GM18951 (cell line): ENCODE results near the gene IFT81.
"Not testable (repeated sequence)": the region's sequence is repeated elsewhere in the genome, so short reads cannot be mapped to it uniquely, and the experiment has no call there.

ENCODE experiments used
- POLR2A ChIP-seq: IDR thresholded peaks from 4 replicates; pipeline ENCODE4 v1.6.1; 2011; ENCODE audit warnings: mild to moderate bottlenecking; ENCODE audit not compliant: insufficient read length, insufficient read depth; ENCODE audit errors: extremely low read depth
- in situ Hi-C: fragments of 300-500 bp; cut with MboI; formaldehyde crosslinking; loops from one replicate; pipeline ENCODE4 v1.12.0; 2022; ENCODE audit warnings: low sequenced_read_pairs, mixed read lengths, inconsistent platforms; ENCODE audit not compliant: unreplicated experiment

IFT81 gene

GRCh38 chr12:110244829-110245228 lies 120.7 kb downstream of the IFT81 start:
- in situ Hi-C loops = loop anchor here (25.0 kb wide), 1 partner anchor 133 kb away; the partner anchor contains the start of gene IFT81

GRCh38 chr12:110245369-110245772 lies 121.2 kb downstream of the IFT81 start:
- no peak for TF ChIP-seq POLR2A
- in situ Hi-C loops = loop anchor here (25.0 kb wide), 1 partner anchor 133 kb away; the partner anchor contains the start of gene IFT81

More at GRCh38 chr12:110244829-110245228, 120.7 kb downstream of the IFT81 start:
- no peak for TF ChIP-seq POLR2A

DNA sequence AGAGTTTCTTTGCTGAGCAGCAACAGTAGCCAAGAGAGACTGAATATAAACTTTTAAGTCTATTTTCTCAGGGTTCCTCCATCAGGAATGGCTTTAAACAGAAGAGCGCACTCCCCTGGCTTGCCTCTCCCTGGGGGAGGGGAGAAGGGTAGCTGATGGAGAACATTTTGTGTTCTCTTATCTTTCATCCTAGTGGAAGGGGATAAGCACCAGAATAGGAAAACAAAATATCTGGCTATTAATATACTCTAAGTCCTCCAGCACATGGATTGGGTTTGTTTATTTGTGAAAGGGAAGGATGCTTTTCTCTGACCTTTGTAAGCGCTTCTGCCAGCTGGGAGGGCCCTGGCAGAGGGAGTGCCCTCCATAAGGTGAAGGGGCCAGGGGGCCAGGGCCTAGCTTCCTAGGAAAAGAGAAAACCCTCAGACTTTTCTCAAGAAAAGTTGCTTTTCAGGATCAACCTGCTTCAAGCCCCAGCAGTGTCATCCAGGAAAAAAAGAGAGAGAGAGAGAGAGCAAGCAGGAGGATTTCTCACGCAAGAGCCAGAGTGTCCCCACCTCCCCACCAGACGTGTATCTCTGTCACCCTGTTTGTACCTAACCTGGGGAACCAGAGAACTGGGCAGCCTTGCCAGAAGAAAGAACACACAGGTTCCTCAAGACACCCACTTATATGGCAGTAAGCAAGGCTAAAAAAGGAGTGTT lies 122.6 kb downstream of the IFT81 start:
- in situ Hi-C loops = loop anchor here (25.0 kb wide), 1 partner anchor 134 kb away; the partner anchor contains the start of gene IFT81
- no peak for TF ChIP-seq POLR2A

DNA sequence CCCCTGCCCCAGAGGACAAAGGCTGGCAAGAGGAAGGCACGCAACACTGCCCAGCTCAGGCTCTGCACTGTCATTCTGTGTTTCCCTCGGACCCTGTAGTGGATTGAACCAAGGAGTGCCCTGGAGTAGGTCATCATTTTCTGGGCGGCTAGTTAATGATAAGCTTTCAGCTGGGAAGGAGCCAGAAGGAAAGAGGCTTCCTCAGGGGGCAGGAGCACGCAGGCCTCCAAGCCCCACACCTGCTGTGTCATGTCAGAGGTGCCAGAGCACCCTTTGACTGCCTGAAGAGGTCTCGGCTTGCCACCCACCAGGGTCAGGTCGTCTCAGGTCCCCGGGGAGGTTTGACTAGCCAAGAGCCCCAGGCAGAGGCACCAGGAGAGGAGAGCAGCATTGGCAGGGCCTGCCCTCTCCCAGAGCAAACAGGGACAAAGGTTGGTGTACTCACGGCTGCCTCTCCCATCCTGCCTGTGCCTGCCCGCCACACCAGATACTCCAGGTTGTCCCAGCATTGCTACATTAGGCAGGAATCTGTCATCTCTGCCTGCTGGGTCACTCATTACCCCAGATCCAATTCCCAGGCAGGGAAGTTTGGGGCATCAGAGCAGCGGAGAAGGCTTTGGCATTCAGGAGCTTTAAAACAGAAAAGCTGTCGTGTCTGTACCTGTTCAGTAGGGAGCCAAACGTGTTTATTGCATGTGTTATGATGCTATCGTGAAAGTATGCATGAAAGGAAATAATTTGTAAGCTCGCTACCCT lies 123.4 kb downstream of the IFT81 start:
- in situ Hi-C loops = loop anchor here (25.0 kb wide), 1 partner anchor 135 kb away; the partner anchor contains the start of gene IFT81
- no peak for TF ChIP-seq POLR2A

GRCh38 chr12:110248096-110248447 lies 123.9 kb downstream of the IFT81 start:
- in situ Hi-C loops = loop anchor here (25.0 kb wide), 1 partner anchor 136 kb away; the partner anchor contains the start of gene IFT81
- TF ChIP-seq POLR2A = no peak

DNA sequence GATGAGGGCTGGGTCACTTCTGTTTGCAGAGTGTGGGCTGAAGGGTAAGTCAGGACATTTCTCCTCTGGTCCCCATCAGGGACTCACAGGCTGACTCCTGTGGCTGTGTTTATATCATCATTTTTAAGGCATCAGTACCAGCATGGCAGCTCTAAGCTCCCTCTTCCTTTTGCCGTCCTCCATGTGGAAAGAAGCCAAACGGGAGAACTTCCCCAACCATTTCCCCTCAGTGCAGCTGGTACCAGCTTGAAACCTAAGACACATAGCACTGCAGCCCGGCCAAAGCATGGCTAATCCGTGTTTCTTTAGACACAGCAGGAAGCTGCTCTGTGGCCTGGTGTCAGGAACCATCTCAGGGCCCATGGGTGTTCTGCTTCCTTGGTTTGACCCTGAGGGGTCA lies 124.9 kb downstream of the IFT81 start:
- no peak for TF ChIP-seq POLR2A
- in situ Hi-C loops = loop anchor here (25.0 kb wide), 1 partner anchor 137 kb away; the partner anchor contains the start of gene IFT81

GRCh38 chr12:110249716-110250225 lies 125.6 kb downstream of the IFT81 start:
- in situ Hi-C loops = loop anchor here (25.0 kb wide), 1 partner anchor 137 kb away; the partner anchor contains the start of gene IFT81
- no peak for TF ChIP-seq POLR2A

DNA sequence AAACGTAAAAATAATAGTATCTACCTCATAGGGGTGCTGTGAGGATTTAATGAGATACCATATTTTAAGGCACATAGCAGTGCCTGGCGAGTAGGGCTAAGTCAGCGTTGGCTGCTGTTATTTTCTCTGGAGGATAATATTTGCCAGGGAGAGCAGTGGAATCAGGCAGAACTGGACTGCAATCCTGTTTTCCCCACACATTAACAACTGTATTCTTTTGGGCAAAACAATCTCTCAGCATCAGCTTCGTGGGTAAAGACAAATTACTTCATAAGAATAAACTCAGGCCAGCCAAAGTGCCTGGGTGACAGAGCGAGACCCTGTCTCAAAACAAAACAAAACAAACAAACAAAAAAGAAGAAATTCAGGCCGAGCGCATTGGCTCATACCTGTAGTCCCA lies 127.2 kb downstream of the IFT81 start:
- TF ChIP-seq POLR2A = no peak
- in situ Hi-C loops = no loop called here

GRCh38 chr12:110252716-110253115 lies 128.6 kb downstream of the IFT81 start:
- no peak for TF ChIP-seq POLR2A
- in situ Hi-C loops = no loop called here

GRCh38 chr12:110253176-110253575 lies 129.0 kb downstream of the IFT81 start:
- TF ChIP-seq POLR2A = no peak
- in situ Hi-C loops = no loop called here

DNA sequence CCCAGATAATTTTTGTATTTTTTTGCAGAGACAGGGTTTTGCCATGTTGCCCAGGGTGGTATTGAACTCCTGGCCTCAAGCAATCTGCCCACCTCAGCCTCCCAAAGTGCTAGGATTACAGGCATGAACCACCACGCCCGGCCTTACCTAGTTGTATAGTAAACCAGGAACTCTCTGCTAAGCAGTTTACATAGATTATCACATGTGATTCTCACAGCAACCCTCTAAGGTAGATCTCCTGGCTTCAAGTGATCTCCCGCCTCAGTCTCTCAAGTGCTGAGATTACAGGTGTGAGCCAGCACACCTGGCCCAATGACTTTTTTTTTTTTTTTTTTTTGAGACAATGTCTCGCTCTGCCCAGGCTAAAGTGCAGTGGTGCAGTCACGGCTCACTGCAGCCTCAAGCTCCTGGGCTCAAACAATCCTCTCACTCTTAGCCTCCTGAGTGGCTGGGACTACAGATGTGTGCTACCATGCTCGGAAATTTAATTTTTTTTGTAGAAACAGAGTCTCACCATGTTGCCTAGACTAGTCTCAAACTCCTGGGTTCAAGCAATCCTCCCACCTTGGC lies 130.9 kb downstream of the IFT81 start:
- TF ChIP-seq POLR2A = no peak
- in situ Hi-C loops = no loop called here

DNA sequence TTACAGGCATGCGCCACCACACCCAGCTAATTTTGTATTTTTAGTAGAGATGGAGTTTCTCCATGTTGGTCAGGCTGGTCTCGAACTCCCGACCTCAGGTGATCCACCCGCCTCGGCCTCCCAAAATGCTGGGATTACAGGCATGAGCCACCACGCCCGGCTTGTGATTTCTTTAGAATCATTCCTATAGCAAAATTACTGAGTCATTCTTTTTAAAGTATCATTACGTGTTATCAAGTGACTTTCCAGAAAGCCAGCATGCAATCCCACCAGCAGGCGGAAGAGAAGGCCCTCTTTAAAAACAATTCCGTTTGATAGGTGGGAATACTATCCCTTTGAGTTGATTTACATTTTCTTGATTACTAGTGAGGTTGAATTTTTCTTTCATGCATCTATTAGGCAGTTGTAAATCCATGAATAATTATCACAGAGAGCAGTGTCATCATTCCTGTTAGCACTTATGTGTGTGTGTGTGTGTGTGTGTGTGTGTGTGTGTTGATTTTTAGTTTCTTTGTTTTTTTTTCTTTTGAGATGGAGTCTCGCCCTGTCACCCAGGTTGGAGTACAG lies 131.8 kb downstream of the IFT81 start:
- in situ Hi-C loops = not testable (repeated sequence)
